Activated naive CD4-positive, alpha-beta T cell treated with anti-CD3 and anti-CD28 coated beads, Interleukin-2, amount 50 U/mL, for 24 hours (primary cell): ENCODE measurements around the gene GEMIN4.

Experiments used
- H3K27ac Mint-ChIP-seq: one replicate; pipeline ENCODE4 v1.8.0; 2021; ENCODE audit warnings: mild to moderate bottlenecking, mixed read lengths
- H3K27me3 Mint-ChIP-seq: one replicate; pipeline ENCODE4 v1.8.0; 2021; ENCODE audit warnings: mixed read lengths
- H3K36me3 Mint-ChIP-seq: one replicate; pipeline ENCODE4 v1.8.0; 2021; ENCODE audit warnings: mixed read lengths
- H3K4me1 Mint-ChIP-seq: one replicate; pipeline ENCODE4 v1.8.0; 2021; ENCODE audit warnings: mixed read lengths
- H3K4me3 Mint-ChIP-seq: one replicate; pipeline ENCODE4 v1.8.0; 2021; ENCODE audit warnings: mild to moderate bottlenecking, mixed read lengths
- H3K9me3 Mint-ChIP-seq: one replicate; pipeline ENCODE4 v1.8.0; 2021; ENCODE audit warnings: mixed read lengths

Gene GEMIN4

GRCh38 chr17:732902-733720, 19.0 kb downstream of the GEMIN4 start:
- peak overlapping the region; percentile 83 for H3K4me3 Mint-ChIP-seq

GRCh38 chr17:732067-732901, 19.8 kb downstream of the GEMIN4 start, which contains the start of gene TLCD3A:
Gene TLCD3A, plus strand, starts transcription at chr17:732596. Its CDS starts 52 bp downstream, at chr17:732648.
- H3K4me1 Mint-ChIP-seq: no peaks in the 10 kb centered on the region
- no peaks in the 10 kb centered on the region for H3K36me3 Mint-ChIP-seq
- H3K4me3 Mint-ChIP-seq: peak within 1 kb of the TSS; percentile 83
- H3K9me3 Mint-ChIP-seq: no peaks in the 10 kb centered on the region
- peaks cover 4% of the 10 kb centered on the region for H3K27me3 Mint-ChIP-seq
- H3K27ac Mint-ChIP-seq: peak within 1 kb of the TSS; percentile 86

More at GRCh38 chr17:732902-733720, 19.0 kb downstream of the GEMIN4 start:
- peak overlapping the region; percentile 86 for H3K27ac Mint-ChIP-seq
- no peaks in the 10 kb centered on the region for H3K9me3 Mint-ChIP-seq
- no peaks in the 10 kb centered on the region for H3K36me3 Mint-ChIP-seq
- H3K27me3 Mint-ChIP-seq: peaks cover 2% of the 10 kb centered on the region
- H3K4me1 Mint-ChIP-seq: no peaks in the 10 kb centered on the region

GRCh38 chr17:731644-732066, 20.4 kb downstream of the GEMIN4 start:
- H3K27ac Mint-ChIP-seq: no peak overlapping the region
- H3K36me3 Mint-ChIP-seq: no peaks in the 10 kb centered on the region
- H3K4me1 Mint-ChIP-seq: no peaks in the 10 kb centered on the region
- peak overlapping the region; percentile 60 for H3K4me3 Mint-ChIP-seq
- H3K9me3 Mint-ChIP-seq: no peaks in the 10 kb centered on the region
- H3K27me3 Mint-ChIP-seq: peaks cover 6% of the 10 kb centered on the region

GRCh38 chr17:728911-729310, 23.2 kb downstream of the GEMIN4 start:
- no peaks in the 10 kb centered on the region for H3K4me1 Mint-ChIP-seq
- H3K36me3 Mint-ChIP-seq: no peaks in the 10 kb centered on the region
- H3K4me3 Mint-ChIP-seq: no peak overlapping the region
- H3K27me3 Mint-ChIP-seq: peaks cover 6% of the 10 kb centered on the region
- H3K9me3 Mint-ChIP-seq: no peaks in the 10 kb centered on the region
- H3K27ac Mint-ChIP-seq: no peak overlapping the region

- H3K27me3 Mint-ChIP-seq: peaks cover 6% of the 10 kb centered on the region
- H3K9me3 Mint-ChIP-seq: no peaks in the 10 kb centered on the region
- no peaks in the 10 kb centered on the region for H3K36me3 Mint-ChIP-seq
- H3K27ac Mint-ChIP-seq: no peak overlapping the region
- no peak overlapping the region for H3K4me3 Mint-ChIP-seq
- no peaks in the 10 kb centered on the region for H3K4me1 Mint-ChIP-seq
Observed at GRCh38 chr17:726271-726919, 25.7 kb downstream of the GEMIN4 start.

GRCh38 chr17:725746-726145, 26.3 kb downstream of the GEMIN4 start:
- no peak overlapping the region for H3K27ac Mint-ChIP-seq
- no peaks in the 10 kb centered on the region for H3K9me3 Mint-ChIP-seq
- peaks cover 4% of the 10 kb centered on the region for H3K27me3 Mint-ChIP-seq
- no peak overlapping the region for H3K4me3 Mint-ChIP-seq
- no peaks in the 10 kb centered on the region for H3K4me1 Mint-ChIP-seq
- H3K36me3 Mint-ChIP-seq: no peaks in the 10 kb centered on the region

GRCh38 chr17:725084-725483, 27.0 kb downstream of the GEMIN4 start:
- H3K27ac Mint-ChIP-seq: no peak overlapping the region
- H3K4me1 Mint-ChIP-seq: no peaks in the 10 kb centered on the region
- H3K4me3 Mint-ChIP-seq: no peak overlapping the region
- no peaks in the 10 kb centered on the region for H3K36me3 Mint-ChIP-seq
- H3K27me3 Mint-ChIP-seq: peaks cover 4% of the 10 kb centered on the region
- H3K9me3 Mint-ChIP-seq: no peaks in the 10 kb centered on the region

GRCh38 chr17:721540-721937, 30.5 kb downstream of the GEMIN4 start:
- peaks cover 6% of the 10 kb centered on the region for H3K4me1 Mint-ChIP-seq
- no peak overlapping the region for H3K27ac Mint-ChIP-seq
- no peaks in the 10 kb centered on the region for H3K36me3 Mint-ChIP-seq
- no peak overlapping the region for H3K4me3 Mint-ChIP-seq
- H3K9me3 Mint-ChIP-seq: no peaks in the 10 kb centered on the region
- no peaks in the 10 kb centered on the region for H3K27me3 Mint-ChIP-seq

- no peaks in the 10 kb centered on the region for H3K27me3 Mint-ChIP-seq
- no peak overlapping the region for H3K27ac Mint-ChIP-seq
- no peak overlapping the region for H3K4me3 Mint-ChIP-seq
- H3K36me3 Mint-ChIP-seq: no peaks in the 10 kb centered on the region
- H3K9me3 Mint-ChIP-seq: no peaks in the 10 kb centered on the region
- H3K4me1 Mint-ChIP-seq: peaks cover 6% of the 10 kb centered on the region
Observed at GRCh38 chr17:720706-721539, 31.1 kb downstream of the GEMIN4 start.

- Mint-ChIP-seq H3K27ac (no peak overlapping the region), H3K36me3 (no peaks in the 10 kb centered on the region), H3K4me1 (peaks cover 14% of the 10 kb centered on the region), H3K9me3 (no peaks in the 10 kb centered on the region), H3K27me3 (no peaks in the 10 kb centered on the region), H3K4me3 (no peak overlapping the region)
Observed at GRCh38 chr17:718075-718474, 34.0 kb downstream of the GEMIN4 start.

GRCh38 chr17:708132-708531, 43.9 kb downstream of the GEMIN4 start:
- H3K9me3 Mint-ChIP-seq: no peaks in the 10 kb centered on the region
- H3K36me3 Mint-ChIP-seq: peaks cover 10% of the 10 kb centered on the region
- peaks cover 33% of the 10 kb centered on the region for H3K4me1 Mint-ChIP-seq
- H3K4me3 Mint-ChIP-seq: no peak overlapping the region
- H3K27ac Mint-ChIP-seq: no peak overlapping the region
- H3K27me3 Mint-ChIP-seq: no peaks in the 10 kb centered on the region

GRCh38 chr17:705863-706262, 46.2 kb downstream of the GEMIN4 start:
- no peak overlapping the region for H3K27ac Mint-ChIP-seq
- H3K4me1 Mint-ChIP-seq: peaks cover 27% of the 10 kb centered on the region
- H3K36me3 Mint-ChIP-seq: peaks cover 10% of the 10 kb centered on the region
- no peak overlapping the region for H3K4me3 Mint-ChIP-seq
- no peaks in the 10 kb centered on the region for H3K9me3 Mint-ChIP-seq
- no peaks in the 10 kb centered on the region for H3K27me3 Mint-ChIP-seq

- Mint-ChIP-seq H3K27me3 (no peaks in the 10 kb centered on the region), H3K27ac (no peak overlapping the region), H3K9me3 (no peaks in the 10 kb centered on the region), H3K4me1 (peaks cover 31% of the 10 kb centered on the region), H3K4me3 (no peak overlapping the region), H3K36me3 (peaks cover 10% of the 10 kb centered on the region)
Observed at GRCh38 chr17:705011-705410, 47.1 kb downstream of the GEMIN4 start.

- Mint-ChIP-seq H3K9me3 (no peaks in the 10 kb centered on the region), H3K36me3 (peaks cover 7% of the 10 kb centered on the region), H3K27me3 (no peaks in the 10 kb centered on the region), H3K4me3 (no peak overlapping the region), H3K4me1 (peaks cover 27% of the 10 kb centered on the region), H3K27ac (no peak overlapping the region)
Observed at GRCh38 chr17:704111-704864, 47.8 kb downstream of the GEMIN4 start.
